Fibroblast of peridontal ligament (primary cell): Measurements from ENCODE around the gene LRRFIP2.
"Not testable (repeated sequence)": the region's sequence is repeated elsewhere in the genome, so short reads cannot be mapped to it uniquely, and the experiment has no call there.

ENCODE experiments used
- DNase-seq: peaks from one replicate; pipeline ENCODE4 v3.0.0-alpha.2; 2010; ENCODE audit errors: extremely low read depth

Gene LRRFIP2

DNA sequence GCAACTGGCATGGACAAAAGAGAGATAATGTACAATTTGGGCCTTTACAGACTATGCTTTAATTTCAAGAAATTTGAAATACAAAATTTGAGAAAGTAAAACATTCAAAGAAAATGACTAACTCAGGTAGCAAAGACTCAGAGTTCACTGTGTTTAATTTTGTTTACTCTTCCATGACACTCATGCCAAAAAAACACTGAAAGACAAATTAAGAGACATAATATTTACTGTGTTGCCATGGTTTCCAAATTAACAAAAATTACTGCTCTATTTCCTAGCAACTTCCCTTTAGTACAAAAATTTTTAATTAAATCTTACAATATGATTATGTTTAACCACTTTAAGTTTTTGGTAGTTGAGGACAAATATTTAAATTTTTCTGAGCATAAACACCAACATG, 29.6 kb downstream of the LRRFIP2 start:
- DNase-seq: no peak

GRCh38 chr3:37143821-37144220, 30.6 kb downstream of the LRRFIP2 start:
- DNase-seq: no peak

GRCh38 chr3:37141676-37142075, 32.7 kb downstream of the LRRFIP2 start:
- no peak for DNase-seq

- DNase-seq: no peak
Measured at GRCh38 chr3:37140899-37141541, 33.4 kb downstream of the LRRFIP2 start.

GRCh38 chr3:37139567-37140052, 34.8 kb downstream of the LRRFIP2 start:
- DNase-seq: no peak

- DNase-seq: no peak
Measured at GRCh38 chr3:37138816-37139215, 35.6 kb downstream of the LRRFIP2 start.

DNA sequence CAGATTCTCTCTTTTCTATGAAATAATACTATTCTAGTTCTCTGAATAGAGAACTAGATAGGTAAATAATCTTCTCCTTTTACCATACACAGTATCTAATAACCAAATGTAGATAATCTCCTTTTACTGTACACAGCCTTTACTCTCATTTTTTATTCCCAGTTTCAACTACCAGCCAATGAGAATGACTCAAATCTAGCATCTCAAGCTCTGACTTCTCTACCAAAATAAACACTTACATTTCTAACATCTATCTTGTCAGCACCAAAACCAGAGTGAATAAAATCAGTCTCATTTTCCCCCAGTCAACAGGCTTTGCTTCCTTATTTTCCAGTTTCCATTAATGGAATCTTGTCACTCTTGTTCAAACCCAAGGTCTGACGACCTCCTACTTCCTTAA, 36.9 kb downstream of the LRRFIP2 start:
- peak; percentile 38 for DNase-seq

DNA sequence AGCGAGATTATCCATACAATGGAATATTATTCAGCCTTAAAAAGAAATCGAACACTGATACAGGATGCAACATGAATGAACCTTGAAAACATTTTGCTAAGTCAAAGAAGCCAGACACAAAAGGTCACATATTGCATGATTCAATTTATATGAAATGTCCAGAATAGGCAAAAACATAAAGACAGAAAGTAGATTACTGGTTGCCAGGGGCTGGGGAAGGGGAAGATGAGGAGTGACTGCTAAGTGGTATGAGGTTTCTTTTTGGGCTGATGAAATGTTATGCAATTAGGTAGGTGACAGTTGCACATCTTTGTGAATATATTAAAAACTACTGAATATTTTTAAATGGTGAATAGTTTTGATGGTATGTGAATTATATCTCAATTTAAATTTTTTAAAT, 38.3 kb downstream of the LRRFIP2 start:
- no peak for DNase-seq

GRCh38 chr3:37135561-37135960, 38.8 kb downstream of the LRRFIP2 start:
- peak; percentile 31 for DNase-seq

DNA sequence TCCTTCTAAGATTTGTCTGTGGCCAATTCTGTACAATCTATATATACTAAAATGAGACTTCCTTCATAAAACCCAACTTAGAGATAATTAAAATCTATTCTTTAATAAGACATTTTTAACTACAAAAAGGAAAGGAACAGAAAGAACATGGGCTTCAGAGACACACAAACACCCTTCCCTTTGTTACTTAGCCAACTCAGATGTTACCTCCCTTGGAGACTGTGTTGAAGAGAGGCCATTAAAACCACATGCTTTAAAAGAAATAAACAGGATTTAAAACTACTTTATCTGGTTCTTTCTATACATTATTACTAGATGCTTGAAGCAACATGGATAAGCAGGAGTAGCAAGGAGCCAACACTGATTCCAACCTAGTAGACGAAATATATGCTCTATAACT, 42.0 kb downstream of the LRRFIP2 start:
- no peak for DNase-seq

- DNase-seq: no peak
Measured at GRCh38 chr3:37131860-37132144, 42.6 kb downstream of the LRRFIP2 start.

DNA sequence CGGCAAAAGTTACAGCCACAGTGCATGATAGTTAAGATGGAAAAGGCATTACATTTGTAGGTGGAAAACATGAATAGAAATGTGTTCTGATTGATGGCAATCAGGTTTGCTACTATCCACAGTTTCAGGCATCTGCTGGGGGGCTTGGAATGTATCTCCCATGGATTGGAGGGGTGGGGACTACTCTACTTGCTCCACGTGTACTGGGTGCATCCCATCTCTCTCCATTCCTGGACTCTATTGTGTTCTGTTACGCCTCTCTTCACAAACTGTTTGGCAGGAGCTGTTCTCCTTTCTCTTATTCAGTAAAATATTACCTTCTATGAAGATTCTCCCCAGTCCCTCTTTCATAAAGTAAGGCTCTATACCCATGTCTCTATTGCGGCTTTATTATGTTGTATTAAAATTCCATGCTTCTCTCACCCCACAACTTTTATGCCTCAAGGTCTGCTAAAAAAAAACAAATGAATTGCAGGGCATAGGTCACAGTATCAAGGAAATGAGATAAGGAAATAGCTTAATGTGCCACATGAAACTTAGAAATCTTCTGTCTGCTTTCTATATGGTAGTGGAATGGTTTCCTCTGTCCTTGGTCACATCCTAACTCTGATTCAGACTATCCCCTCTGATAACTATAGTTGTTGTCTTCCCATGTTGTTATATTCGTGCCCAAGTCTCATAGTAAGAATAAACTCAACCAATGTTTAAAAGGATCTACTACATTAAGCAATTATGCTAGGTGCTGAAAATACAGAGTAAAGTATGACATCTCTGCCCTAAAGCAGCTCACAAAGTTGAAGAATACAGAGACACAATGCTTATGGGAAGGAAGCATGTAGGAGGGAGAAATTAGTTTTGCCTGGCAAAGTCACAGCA, 43.2 kb downstream of the LRRFIP2 start:
- DNase-seq: no peak

DNA sequence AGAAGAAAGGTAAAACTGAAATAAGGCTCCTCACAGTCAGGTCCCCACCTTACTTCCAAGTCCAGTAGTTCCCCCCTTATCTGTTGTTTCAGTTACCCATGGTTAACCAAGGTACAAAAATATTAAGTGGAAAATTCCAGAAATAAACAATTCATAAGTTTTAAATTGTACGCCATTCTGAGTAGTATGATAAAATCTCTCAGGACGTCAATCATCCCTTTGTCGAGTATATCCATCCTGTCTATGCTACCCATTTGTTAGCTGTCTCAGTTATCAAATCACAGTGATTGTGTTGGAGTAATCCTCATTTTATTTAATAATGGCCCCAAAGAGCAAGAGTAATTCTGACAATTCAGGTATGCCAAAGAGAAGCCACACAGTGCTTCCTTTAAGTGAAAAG, 43.9 kb downstream of the LRRFIP2 start:
- no peak for DNase-seq

DNA sequence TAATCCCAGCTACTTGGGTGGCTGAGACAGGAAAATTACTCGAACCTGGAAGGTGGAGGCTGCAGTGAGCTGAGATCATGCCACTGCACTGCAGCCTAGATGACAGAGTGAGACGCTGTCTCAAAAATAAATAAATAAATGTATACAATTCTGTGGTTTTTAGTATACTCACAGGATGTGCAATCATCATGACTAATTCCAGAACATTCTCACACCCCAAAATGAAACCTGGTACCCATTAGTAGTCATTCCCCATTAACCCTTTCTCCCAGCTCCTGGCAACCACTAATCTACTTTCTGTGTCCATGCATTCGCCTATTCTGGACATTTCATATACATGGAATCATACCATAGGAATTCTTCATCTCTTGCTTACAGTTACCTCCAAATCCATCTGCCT, 44.5 kb downstream of the LRRFIP2 start:
- DNase-seq: peak; percentile 36

- no peak for DNase-seq
Measured at GRCh38 chr3:37127340-37127739, 47.0 kb downstream of the LRRFIP2 start.

- peak; percentile 36 for DNase-seq
Measured at GRCh38 chr3:37126856-37127255, 47.5 kb downstream of the LRRFIP2 start.

DNA sequence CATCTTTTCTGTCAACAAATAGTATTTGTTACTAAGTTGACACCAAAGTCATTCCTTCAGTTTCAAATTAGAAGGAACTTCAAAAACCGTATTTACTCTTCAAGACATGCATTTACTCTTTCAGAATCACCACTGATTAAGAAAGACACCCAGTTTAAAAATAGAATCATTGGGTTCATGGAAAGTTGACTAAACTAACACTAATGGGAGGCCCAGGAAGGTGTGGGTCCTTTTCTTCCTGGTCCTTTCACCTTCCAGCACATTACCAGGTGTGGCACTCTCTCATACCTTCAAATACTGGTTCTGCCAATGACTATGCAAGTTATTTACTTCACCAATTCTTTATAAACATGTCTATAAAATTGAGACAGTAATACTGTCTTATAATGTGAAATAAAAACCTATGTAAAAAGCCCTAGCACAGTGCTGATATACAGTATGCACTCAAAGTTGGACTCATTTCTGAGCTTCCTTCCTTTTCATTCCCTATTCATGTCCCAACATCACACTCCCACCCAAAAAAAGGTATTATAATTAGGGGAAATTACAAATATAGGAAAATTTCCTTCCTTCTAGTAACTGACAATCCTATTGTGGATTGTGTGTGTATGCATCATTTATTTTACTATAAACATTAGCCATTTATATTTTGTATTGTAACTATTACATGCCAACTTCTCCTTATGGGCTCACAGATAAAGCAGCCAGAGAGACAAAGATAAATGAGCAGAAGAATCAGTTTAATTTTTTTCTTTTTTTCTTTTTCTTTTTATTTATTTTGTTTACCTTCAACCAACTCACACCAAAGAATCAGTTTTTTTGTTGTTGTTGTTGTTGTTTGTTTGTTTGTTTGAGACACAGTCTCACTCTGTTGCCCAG, 48.9 kb downstream of the LRRFIP2 start:
- DNase-seq: no peak

DNA sequence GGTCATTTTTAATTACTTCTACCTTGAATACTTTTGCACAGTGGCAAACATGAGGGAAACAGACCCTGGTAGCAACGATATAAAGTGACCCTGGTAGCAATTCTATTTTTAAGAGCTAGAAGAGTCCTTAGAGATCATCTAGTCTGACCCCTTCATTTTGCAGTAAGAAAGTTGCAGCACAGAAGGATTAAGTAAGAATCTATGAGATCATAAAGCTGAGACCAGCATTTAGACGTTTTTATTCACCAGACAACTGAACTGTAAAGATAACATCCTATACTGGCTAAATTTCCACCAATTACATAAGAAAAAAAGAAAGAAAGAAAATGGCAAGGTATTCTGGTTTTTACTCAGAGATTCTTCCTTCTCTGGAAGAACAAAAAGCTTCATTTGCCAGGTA, 49.9 kb downstream of the LRRFIP2 start:
- no peak for DNase-seq

- DNase-seq: no peak
Measured at GRCh38 chr3:37123292-37123691, 51.1 kb downstream of the LRRFIP2 start.

GRCh38 chr3:37122069-37122468, 52.3 kb downstream of the LRRFIP2 start:
- not testable (repeated sequence) for DNase-seq

GRCh38 chr3:37118163-37118562, 56.2 kb downstream of the LRRFIP2 start:
- no peak for DNase-seq

DNA sequence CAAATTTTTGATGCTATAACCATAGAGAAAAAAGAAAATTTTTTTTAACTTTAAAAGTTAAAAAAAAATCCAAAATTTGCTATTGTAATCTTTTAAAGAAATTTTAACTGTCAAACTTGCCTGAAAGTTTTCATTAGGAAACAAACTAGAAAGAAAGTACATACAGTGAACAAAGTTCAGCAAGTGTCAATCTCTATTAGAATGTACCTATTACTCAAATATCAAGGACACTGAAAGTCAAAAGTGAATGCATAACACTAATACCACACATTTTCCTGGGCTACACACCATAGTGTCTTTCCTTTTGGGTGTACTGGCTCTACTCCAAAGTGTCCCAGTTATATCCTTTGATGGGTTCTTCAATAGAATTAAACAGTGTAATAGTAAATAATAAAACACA, 56.8 kb downstream of the LRRFIP2 start:
- no peak for DNase-seq
